ENCODE data around the gene GNG14.
"Not testable (repeated sequence)": the region's sequence is repeated elsewhere in the genome, so short reads cannot be mapped to it uniquely, and the experiment has no call there.

GNG14 gene

DNA sequence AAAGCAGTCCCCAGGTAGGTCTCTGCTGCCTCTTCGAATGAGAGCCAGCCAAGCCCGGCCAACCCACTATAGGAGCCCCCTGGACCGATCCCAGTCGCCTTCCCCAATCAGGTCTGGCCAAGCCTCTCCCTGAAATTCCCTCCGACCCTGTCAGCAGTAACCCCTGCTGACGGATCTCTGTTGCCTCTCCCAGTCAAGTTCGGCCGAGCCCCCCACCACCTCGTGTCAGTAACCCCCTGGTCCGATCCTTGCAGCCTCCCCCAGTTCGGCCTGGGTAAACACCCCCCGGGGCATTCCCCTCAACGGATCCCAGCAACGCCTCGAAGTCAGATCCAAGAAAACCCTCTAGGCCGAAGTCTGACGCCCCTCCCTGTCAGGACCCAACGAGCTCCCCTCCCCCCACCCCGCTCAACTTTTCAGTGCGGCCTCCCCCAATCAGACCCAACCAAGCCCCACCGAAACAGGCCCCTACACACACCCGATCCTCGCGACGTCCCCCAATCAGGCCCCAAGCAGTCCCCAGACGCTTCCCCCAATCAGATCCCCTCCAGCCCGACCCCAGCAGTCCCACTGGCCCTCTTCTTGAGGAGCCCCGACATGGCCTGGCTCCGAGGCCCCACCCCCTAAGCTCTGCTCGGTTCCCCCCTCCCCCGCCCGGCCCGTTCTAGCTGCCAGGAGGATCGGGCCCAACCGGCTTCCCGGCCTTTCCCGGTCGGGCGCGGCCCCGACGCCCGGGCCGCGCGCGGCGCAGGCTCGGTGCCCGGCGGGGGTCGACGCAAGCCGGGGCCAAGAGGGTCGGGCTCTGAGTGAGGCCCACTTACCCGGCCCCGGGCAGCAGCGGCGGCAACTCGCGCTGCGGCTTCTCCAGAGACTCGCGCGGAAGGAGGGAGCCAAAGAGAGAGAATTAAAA lies 34.1 kb downstream of the GNG14 start:
- peak; percentile 22 to 42 (median 41) for DNase-seq
- H3K36me3 ChIP-seq (ENCODE audit: control insufficient read depth, insufficient read depth, low read length), result peaks cover 6% of the 10 kb centered on the region
- no peaks in the 10 kb centered on the region for H3K27me3 ChIP-seq (replicated peaks; ENCODE audit: control insufficient read depth, insufficient read depth, low read length, poor library complexity, severe bottlenecking)

DNA sequence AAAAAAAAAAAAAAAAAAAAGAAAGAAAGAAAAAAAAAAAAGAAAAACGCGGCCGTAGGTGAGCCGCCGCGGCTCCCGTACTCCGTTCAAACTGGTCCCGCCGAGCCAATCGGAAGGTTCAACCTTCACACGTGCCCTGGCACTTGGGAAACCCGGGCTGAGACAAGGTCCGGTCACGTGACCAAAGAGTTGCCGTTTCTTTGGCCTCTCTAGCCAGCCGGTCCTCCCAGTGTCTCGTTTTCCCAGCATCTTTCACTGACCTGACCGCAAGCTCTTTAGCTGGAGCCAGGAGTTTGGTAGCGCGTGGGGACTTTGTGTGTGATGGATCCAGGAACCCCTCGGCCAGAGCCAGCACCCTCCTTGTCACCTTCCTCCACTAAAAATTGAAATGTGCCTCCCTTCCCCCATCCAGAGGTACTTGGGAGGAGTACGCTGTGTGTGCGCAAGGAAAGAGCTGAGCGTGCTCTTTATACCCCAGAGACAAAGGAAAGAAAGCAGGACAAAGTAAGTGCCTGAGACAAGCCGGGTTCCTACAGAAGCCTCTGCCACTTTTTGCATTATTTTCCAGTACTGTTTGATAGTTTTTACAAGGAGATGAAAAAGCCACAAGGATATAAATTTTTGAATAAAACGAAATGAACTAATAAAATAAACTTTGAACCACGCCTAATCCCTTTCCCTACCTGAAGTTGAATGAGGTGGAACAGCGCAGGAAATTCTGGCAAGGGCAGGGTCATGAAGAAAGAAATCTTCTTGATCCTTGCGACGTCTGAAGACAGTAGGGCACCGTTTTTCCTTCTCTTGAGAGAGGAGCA lies 35.0 kb downstream of the GNG14 start:
- Histone ChIP-seq H3K9me3 (ENCODE audit: control insufficient read depth, low read length) (no peaks in the 10 kb centered on the region), H3K4me1 (ENCODE audit: control insufficient read depth, insufficient read depth, low read length, poor library complexity, severe bottlenecking) (peaks cover 19% of the 10 kb centered on the region), H3K27ac (ENCODE audit: insufficient read depth, low read length, poor library complexity, severe bottlenecking) (peak overlapping the region; percentile 75), H3K27me3 (replicated peaks; ENCODE audit: control insufficient read depth, insufficient read depth, low read length, poor library complexity, severe bottlenecking) (no peaks in the 10 kb centered on the region), H3K36me3 (ENCODE audit: control insufficient read depth, insufficient read depth, low read length) (peaks cover 6% of the 10 kb centered on the region), H3K4me3 (ENCODE audit: insufficient read depth, low read depth, low read length, poor library complexity, severe bottlenecking) (peak overlapping the region; percentile 55)
- peak; percentile 91 to 95 (median 91) for DNase-seq

More for the DNA sequence above, 34.1 kb downstream of the GNG14 start:
- Histone ChIP-seq H3K4me1 (ENCODE audit: control insufficient read depth, insufficient read depth, low read length, poor library complexity, severe bottlenecking) (peaks cover 19% of the 10 kb centered on the region), H3K4me3 (ENCODE audit: insufficient read depth, low read depth, low read length, poor library complexity, severe bottlenecking) (peak overlapping the region; percentile 55), H3K27ac (ENCODE audit: insufficient read depth, low read length, poor library complexity, severe bottlenecking) (peak overlapping the region; percentile 75), H3K9me3 (ENCODE audit: control insufficient read depth, low read length) (no peaks in the 10 kb centered on the region)

DNA sequence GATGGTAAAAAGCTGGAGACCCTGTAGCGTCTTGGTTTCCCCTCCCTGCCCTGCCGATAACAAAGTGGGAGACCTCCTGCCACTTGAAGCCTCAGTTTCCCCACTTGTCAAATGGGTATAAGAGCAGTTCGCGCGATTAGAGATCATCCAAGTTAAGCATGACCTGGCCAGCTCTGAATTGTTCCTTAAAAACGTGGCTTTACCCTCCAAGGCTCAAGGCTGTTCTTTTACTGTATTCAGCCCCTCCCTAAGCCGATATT lies 35.5 kb downstream of the GNG14 start:
- no peak for DNase-seq
- no peaks in the 10 kb centered on the region for H3K9me3 ChIP-seq (ENCODE audit: control insufficient read depth, low read length)
- H3K36me3 ChIP-seq (ENCODE audit: control insufficient read depth, insufficient read depth, low read length), result peaks cover 10% of the 10 kb centered on the region
- peak overlapping the region; percentile 62 for H3K27ac ChIP-seq (ENCODE audit: insufficient read depth, low read length, poor library complexity, severe bottlenecking)
- H3K4me1 ChIP-seq (ENCODE audit: control insufficient read depth, insufficient read depth, low read length, poor library complexity, severe bottlenecking), result peaks cover 19% of the 10 kb centered on the region
- H3K4me3 ChIP-seq (ENCODE audit: insufficient read depth, low read depth, low read length, poor library complexity, severe bottlenecking), result peak overlapping the region; percentile 55
- no peaks in the 10 kb centered on the region for H3K27me3 ChIP-seq (replicated peaks; ENCODE audit: control insufficient read depth, insufficient read depth, low read length, poor library complexity, severe bottlenecking)

DNA sequence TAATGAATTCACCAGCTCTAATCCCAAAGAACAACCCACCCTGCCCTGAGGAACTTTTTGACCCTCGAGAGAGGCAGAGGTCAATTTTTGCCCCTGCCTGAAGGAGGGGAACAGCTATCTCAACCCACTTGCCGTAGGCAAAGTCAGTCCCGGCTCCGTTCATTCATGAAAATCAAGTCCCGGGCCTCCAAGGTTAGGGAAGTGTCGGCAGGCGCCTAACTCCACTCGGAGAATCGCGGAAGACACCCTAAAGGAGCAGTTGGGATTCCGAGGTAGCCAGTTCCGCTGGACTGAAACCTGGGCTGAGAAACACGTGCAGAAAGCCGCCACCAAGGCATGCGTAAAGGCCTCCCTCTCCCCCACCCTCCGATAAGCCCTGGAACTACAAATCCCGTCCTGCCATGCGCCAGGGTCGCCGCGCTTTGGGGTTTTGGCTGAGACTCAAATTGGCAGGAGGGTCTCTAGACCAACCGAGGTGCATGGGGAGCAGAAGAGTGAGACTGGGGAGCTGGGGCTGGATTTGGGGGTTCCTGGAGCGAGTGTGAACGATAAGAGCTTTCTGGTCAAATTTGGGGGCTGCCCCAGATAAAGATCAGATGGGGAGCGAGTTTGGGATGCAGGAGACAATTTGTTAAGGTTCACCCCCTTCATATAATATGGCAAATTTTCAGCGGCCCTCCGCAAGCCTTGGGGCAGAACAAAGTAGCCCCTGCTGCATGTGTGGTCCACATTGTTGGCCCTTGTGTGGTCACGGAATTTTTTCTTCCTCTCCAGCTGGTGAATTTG lies 36.0 kb downstream of the GNG14 start, which contains the start of gene TNPO2:
Gene TNPO2, minus strand, starts transcription at position 292 of the 786 bp plus-strand sequence. CDS start 2,955 bp downstream, outside the sequence.
- Histone ChIP-seq H3K27ac (ENCODE audit: insufficient read depth, low read length, poor library complexity, severe bottlenecking) (peak within 1 kb of the TSS; percentile 75), H3K27me3 (replicated peaks; ENCODE audit: control insufficient read depth, insufficient read depth, low read length, poor library complexity, severe bottlenecking) (no peaks in the 10 kb centered on the region), H3K9me3 (ENCODE audit: control insufficient read depth, low read length) (no peaks in the 10 kb centered on the region), H3K4me3 (ENCODE audit: insufficient read depth, low read depth, low read length, poor library complexity, severe bottlenecking) (peak within 1 kb of the TSS; percentile 55), H3K4me1 (ENCODE audit: control insufficient read depth, insufficient read depth, low read length, poor library complexity, severe bottlenecking) (peaks cover 19% of the 10 kb centered on the region), H3K36me3 (ENCODE audit: control insufficient read depth, insufficient read depth, low read length) (peaks cover 10% of the 10 kb centered on the region)
- peak in 2 of 3 donors; percentile 26 to 38 for DNase-seq

DNA sequence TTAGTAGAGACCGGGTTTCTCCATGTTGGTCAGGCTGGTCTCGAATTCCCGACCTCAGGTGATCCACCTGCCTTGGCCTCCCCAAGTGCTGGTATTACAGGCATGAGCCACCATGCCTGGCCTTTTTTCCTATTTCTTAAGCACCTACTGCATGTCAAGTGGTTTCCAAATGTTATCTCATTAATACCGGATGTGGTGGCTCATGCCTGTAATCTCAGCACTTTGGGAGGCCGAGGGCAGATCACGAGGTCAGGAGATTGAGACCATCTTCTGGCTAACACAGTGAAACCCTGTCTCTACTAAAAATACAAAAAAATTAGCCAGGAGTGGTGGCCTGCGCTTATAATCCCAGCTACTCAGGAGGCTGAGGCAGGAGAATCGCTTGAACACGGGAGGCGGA lies 37.8 kb downstream of the GNG14 start:
- DNase-seq; H3K27me3 ChIP-seq (replicated peaks; ENCODE audit: control insufficient read depth, insufficient read depth, low read length, poor library complexity, severe bottlenecking); H3K27ac ChIP-seq (ENCODE audit: insufficient read depth, low read length, poor library complexity, severe bottlenecking); H3K9me3 ChIP-seq (ENCODE audit: control insufficient read depth, low read length); H3K4me3 ChIP-seq (ENCODE audit: insufficient read depth, low read depth, low read length, poor library complexity, severe bottlenecking): not testable (repeated sequence)
- peaks cover 15% of the 10 kb centered on the region for H3K4me1 ChIP-seq (ENCODE audit: control insufficient read depth, insufficient read depth, low read length, poor library complexity, severe bottlenecking)
- peaks cover 22% of the 10 kb centered on the region for H3K36me3 ChIP-seq (ENCODE audit: control insufficient read depth, insufficient read depth, low read length)

DNA sequence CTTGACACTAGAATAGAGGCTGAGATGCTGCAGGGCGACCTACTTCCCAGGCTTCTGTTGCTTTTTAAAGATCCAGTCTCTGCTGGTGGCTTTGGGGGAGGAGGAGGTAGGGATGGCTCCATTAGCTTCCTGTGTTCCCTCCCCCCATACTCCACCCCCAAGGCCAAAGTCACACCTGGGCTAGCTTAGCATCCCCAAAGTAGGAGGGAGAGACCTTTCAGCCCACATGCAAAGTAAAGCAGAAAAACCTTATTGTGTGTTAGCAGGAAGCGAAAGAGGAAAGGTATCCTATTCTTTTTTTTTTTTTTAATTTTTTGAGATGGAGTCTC lies 39.2 kb downstream of the GNG14 start:
- Histone ChIP-seq H3K27me3 (replicated peaks; ENCODE audit: control insufficient read depth, insufficient read depth, low read length, poor library complexity, severe bottlenecking) (no peaks in the 10 kb centered on the region), H3K36me3 (ENCODE audit: control insufficient read depth, insufficient read depth, low read length) (peaks cover 34% of the 10 kb centered on the region), H3K4me3 (ENCODE audit: insufficient read depth, low read depth, low read length, poor library complexity, severe bottlenecking) (no peak overlapping the region), H3K4me1 (ENCODE audit: control insufficient read depth, insufficient read depth, low read length, poor library complexity, severe bottlenecking) (peaks cover 7% of the 10 kb centered on the region), H3K27ac (ENCODE audit: insufficient read depth, low read length, poor library complexity, severe bottlenecking) (no peak overlapping the region), H3K9me3 (ENCODE audit: control insufficient read depth, low read length) (no peaks in the 10 kb centered on the region)
- no peak for DNase-seq

DNA sequence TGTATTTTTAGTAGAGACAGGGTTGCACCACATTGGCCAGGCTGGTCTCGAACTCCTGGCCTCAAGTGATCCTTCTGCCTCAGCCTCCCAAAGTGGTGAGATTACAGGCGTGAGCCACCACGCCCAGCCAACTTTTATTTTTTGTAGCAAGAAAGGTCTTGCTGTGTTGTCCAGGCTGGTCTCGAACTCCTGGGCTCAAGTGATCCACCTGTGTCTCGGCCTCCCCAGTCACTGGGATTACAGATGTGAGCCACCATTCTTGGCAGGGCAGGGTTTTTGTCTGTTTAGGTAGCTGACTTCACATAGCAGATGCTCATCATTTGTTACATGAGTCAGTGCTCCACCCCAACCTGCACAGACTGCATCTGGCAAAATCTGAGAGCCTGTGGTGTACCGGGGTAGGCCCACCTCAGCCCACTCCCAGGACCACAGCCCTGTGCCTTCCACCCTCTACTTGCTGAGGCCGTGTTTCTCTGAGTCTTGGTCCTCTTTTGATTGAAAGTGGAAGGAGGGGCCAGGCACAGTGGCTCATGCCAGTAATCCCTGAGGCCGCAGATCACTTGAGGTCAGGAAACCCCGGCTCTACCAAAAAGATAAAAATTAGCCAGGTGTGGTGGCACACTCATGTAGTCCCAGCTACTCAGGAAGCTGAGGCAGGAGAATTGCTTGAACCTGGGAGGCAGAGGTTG lies 40.1 kb downstream of the GNG14 start:
- H3K27ac ChIP-seq (ENCODE audit: insufficient read depth, low read length, poor library complexity, severe bottlenecking), result no peak overlapping the region
- peaks cover 8% of the 10 kb centered on the region for H3K4me1 ChIP-seq (ENCODE audit: control insufficient read depth, insufficient read depth, low read length, poor library complexity, severe bottlenecking)
- peaks cover 34% of the 10 kb centered on the region for H3K36me3 ChIP-seq (ENCODE audit: control insufficient read depth, insufficient read depth, low read length)
- DNase-seq, result no peak
- no peaks in the 10 kb centered on the region for H3K9me3 ChIP-seq (ENCODE audit: control insufficient read depth, low read length)
- no peak overlapping the region for H3K4me3 ChIP-seq (ENCODE audit: insufficient read depth, low read depth, low read length, poor library complexity, severe bottlenecking)
- H3K27me3 ChIP-seq (replicated peaks; ENCODE audit: control insufficient read depth, insufficient read depth, low read length, poor library complexity, severe bottlenecking), result no peaks in the 10 kb centered on the region

DNA sequence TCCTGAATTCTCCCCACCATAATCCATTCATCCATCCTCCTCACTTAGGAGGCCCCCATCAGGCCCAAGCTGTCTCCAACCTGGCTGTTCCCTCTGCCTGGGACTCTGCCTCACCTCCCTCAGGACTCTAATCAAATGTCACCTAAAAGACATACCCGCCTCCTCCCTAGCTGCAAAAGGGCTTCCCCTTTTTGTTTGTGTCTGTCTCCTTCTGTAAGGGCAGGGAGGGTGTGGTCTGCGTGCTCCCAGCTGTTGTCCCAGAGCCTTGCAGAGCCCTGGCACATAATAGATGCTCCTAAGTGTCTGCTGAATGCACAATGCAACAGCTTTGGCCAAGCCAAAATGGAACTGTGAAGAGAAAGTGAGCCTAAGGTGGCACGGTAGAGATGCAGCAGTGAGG lies 42.3 kb downstream of the GNG14 start:
- peaks cover 34% of the 10 kb centered on the region for H3K36me3 ChIP-seq (ENCODE audit: control insufficient read depth, insufficient read depth, low read length)
- H3K27ac ChIP-seq (ENCODE audit: insufficient read depth, low read length, poor library complexity, severe bottlenecking), result no peak overlapping the region
- peaks cover 15% of the 10 kb centered on the region for H3K4me1 ChIP-seq (ENCODE audit: control insufficient read depth, insufficient read depth, low read length, poor library complexity, severe bottlenecking)
- H3K9me3 ChIP-seq (ENCODE audit: control insufficient read depth, low read length), result no peaks in the 10 kb centered on the region
- DNase-seq, result no peak
- no peak overlapping the region for H3K4me3 ChIP-seq (ENCODE audit: insufficient read depth, low read depth, low read length, poor library complexity, severe bottlenecking)
- no peaks in the 10 kb centered on the region for H3K27me3 ChIP-seq (replicated peaks; ENCODE audit: control insufficient read depth, insufficient read depth, low read length, poor library complexity, severe bottlenecking)

DNA sequence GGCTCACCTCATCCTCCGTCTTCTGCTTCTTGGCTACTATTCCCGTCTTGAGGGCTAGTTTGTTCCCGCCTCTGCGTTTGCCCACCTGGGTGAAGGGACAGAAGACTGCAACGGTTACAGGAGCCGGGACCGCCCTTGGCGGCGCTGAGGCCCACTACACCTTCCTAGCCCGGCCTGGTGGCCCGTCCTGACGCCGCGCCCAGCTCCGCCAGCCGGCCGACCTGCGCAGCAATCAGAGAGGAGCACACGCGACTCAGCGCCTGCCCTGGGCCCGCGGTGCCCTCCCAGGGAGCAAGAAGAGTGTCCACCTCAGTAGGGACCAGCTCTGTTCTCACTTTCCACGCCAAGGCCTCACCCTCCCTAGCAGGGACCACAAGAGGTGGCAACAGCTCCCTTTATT lies 43.5 kb downstream of the GNG14 start:
- Histone ChIP-seq H3K36me3 (ENCODE audit: control insufficient read depth, insufficient read depth, low read length) (peaks cover 34% of the 10 kb centered on the region), H3K27ac (ENCODE audit: insufficient read depth, low read length, poor library complexity, severe bottlenecking) (no peak overlapping the region)

More for the DNA sequence above, 43.5 kb downstream of the GNG14 start:
- H3K9me3 ChIP-seq (ENCODE audit: control insufficient read depth, low read length), result no peaks in the 10 kb centered on the region
- no peak for DNase-seq
- H3K27me3 ChIP-seq (replicated peaks; ENCODE audit: control insufficient read depth, insufficient read depth, low read length, poor library complexity, severe bottlenecking), result no peaks in the 10 kb centered on the region
- H3K4me3 ChIP-seq (ENCODE audit: insufficient read depth, low read depth, low read length, poor library complexity, severe bottlenecking), result no peak overlapping the region
- H3K4me1 ChIP-seq (ENCODE audit: control insufficient read depth, insufficient read depth, low read length, poor library complexity, severe bottlenecking), result peaks cover 19% of the 10 kb centered on the region
